GM12874 (cell line): ENCODE measurements around the gene CROCC2.

Experiments used
- TF ChIP-seq, protein P1 (sequence below): IDR thresholded peaks from 2 replicates; pipeline ENCODE4 v1.5.1; 2011; ENCODE audit warnings: low read depth, mild to moderate bottlenecking, control low read depth, low read length, moderate library complexity; ENCODE audit not compliant: insufficient read depth

The CROCC2 gene

GRCh38 chr2:240954436-240955305 lies 48.5 kb downstream of the CROCC2 start:
- TF ChIP-seq, protein P1, sequence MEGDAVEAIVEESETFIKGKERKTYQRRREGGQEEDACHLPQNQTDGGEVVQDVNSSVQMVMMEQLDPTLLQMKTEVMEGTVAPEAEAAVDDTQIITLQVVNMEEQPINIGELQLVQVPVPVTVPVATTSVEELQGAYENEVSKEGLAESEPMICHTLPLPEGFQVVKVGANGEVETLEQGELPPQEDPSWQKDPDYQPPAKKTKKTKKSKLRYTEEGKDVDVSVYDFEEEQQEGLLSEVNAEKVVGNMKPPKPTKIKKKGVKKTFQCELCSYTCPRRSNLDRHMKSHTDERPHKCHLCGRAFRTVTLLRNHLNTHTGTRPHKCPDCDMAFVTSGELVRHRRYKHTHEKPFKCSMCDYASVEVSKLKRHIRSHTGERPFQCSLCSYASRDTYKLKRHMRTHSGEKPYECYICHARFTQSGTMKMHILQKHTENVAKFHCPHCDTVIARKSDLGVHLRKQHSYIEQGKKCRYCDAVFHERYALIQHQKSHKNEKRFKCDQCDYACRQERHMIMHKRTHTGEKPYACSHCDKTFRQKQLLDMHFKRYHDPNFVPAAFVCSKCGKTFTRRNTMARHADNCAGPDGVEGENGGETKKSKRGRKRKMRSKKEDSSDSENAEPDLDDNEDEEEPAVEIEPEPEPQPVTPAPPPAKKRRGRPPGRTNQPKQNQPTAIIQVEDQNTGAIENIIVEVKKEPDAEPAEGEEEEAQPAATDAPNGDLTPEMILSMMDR, result no peak

DNA sequence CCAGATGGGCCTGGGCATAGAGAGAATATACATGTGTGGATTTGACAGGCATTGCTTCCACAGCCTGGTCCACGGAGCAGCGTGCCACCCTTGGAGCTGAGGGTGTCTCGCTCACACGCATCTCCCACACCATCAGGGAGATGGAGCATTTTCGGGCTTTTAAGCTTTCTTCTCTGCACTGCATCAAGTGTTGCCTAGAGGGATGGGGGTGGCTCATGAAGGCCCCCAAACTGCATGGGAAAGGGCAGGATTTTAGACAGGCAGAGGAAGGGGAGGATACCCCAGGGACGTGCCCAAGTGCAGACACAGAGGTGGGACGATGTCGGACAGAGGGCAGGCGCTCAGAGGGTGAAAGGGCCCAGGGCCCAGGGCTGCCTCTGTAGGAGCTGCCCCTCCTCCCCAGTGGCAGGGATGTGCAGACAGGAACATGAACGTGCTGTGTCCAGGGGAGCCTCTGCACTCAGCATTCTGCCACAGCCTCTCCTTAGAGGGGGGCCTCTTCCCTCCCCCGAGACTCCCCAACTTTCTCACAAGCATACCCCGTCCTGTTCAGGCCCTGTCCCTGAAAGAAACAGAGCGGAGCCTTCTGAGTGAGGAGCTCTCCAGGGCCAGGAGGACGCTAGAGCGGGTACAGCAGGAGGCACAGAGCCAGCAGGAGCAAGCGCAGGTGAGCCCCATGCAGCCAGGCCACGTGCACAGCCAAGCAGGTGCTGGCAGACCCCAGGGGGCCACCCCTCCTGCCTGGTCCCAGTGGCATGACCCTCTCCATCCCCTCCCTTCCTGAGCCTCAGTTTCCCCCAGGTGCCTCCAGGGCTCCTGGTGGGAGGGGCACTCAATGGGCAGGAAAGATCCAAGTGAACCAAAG lies 49.4 kb downstream of the CROCC2 start:
- TF ChIP-seq, protein P1, result no peak

DNA sequence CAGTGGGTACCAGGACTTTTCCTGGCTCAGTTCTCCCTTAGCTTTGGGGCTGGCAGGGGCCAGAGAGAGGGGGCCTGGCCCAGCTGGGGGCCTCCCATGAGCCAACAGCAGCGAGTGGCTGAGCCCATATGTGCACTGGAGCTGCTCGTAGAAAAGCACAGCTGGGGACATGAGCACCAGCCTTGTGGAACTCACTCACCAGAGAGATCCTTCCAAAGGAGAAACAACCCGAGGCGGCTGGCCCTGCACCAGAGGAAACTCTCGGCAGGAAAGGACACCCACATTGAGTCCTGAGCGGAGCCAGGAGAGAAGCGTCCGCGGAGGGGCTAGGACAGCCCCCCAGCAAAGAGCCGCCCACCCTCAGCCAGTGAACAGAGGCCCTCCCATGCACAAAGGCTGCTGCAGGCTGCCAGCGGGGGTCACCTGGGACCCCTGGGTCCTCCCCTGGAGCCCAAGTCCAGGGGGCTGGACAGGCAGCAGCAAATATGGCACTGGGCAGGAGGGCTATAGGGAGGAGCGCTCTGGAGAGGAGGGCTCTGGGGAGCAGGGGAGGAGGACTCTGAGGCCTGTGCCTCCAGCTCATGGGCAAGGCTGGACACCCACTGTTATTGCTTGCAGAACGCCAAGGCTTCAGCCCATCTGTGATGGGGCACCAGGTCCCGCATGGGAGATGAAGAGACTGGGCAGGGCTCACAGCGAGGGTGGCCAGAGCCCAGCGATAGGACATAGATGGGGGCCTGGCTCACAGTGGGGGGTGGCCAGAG lies 50.2 kb downstream of the CROCC2 start:
- TF ChIP-seq, protein P1, result no peak

GRCh38 chr2:240956935-240957655 lies 51.0 kb downstream of the CROCC2 start:
- TF ChIP-seq, protein P1, result no peak

DNA sequence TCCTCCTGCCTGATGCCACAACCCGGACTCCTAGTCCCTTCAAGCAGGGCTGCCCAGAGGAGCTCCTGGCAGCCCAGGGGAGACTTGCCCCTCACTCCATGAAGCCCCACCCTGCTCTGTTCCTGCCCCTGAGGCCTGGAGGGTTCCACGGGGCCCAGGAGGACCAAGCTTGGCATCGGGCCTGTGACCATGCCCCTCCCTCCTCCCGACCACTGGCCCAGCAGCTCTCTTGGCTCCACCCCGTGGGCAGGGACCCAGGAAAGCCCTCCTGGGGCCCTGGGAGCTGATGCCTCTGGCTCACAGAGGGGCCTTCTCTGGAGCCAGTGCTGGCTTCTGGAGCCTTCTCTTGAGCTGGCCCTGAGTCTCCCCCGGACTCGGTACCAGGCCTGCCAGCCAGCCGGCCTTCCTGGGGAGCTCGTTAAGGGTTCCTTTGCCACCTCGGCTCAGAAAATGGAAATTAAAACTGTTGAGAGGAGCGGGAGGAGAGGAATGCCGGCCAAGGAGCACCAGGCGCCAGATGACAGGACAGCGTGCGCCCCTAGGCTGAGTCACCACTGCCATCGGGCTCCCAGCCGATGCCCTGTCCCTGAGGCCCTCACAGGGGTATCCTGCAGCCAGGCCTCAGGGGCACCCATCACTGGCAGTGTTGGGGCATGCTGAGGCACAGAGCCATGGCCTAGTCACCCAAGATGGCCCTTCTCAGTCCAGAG lies 51.7 kb downstream of the CROCC2 start:
- TF ChIP-seq, protein P1, result no peak

- TF ChIP-seq, protein P1, result no peak
Measured at GRCh38 chr2:240958366-240959213, 52.5 kb downstream of the CROCC2 start.
